HFFc6 (cell line): ENCODE measurements around the gene NOVA2. TPM values are rescaled to one million over a fixed set of nuclear protein-coding genes. Genes with fewer than 3 reads are reported as not detected.

Source experiments
- DNase-seq: peaks from one replicate; pipeline ENCODE4 v3.0.0-alpha.2; 2018
- H3K27ac Mint-ChIP-seq: 2 replicates; pipeline ENCODE4 v1.8.0; 2020; ENCODE audit warnings: mild to moderate bottlenecking, mixed read lengths
- H3K27me3 Mint-ChIP-seq: 2 replicates; pipeline ENCODE4 v1.8.0; 2021; ENCODE audit warnings: mild to moderate bottlenecking, moderate library complexity, mixed read lengths; ENCODE audit not compliant: insufficient read depth
- H3K36me3 Mint-ChIP-seq: 2 replicates; pipeline ENCODE4 v1.8.0; 2021; ENCODE audit warnings: low read depth, mixed read lengths
- H3K4me1 Mint-ChIP-seq: 2 replicates; pipeline ENCODE4 v1.8.0; 2020; ENCODE audit warnings: low read depth, mixed read lengths
- H3K4me3 Mint-ChIP-seq: 2 replicates; pipeline ENCODE4 v1.8.0; 2020; ENCODE audit warnings: mild to moderate bottlenecking, moderate library complexity, mixed read lengths
- H3K9me3 Mint-ChIP-seq: 2 replicates; pipeline ENCODE4 v1.8.0; 2020; ENCODE audit warnings: mild to moderate bottlenecking, mixed read lengths
- total RNA-seq, 6 experiments: library from RNA; stranded (reverse); fragmentation: NEBNext Ultra II Directional; extraction: Animal tissue kit (Norgen Biotek cat#: 25700); gene quantifications; 2 replicates in 1 of 6; 3 replicates in 5 of 6; pipeline ENCODE4 v1.2.3, GENCODE V29; 2021
- TF ChIP-seq, protein P1 (sequence below): fragments of 200-600 bp; sonication (generic); IDR thresholded peaks from 2 replicates; pipeline ENCODE4 v1.5.0; 2021; ENCODE audit warnings: antibody characterized with exemption, mild to moderate bottlenecking

NOVA2 gene
- total RNA-seq, 6 experiments from 2014 or later, result 0.03 to 0.14 (median 0.10) TPM; not detected in 2

DNA sequence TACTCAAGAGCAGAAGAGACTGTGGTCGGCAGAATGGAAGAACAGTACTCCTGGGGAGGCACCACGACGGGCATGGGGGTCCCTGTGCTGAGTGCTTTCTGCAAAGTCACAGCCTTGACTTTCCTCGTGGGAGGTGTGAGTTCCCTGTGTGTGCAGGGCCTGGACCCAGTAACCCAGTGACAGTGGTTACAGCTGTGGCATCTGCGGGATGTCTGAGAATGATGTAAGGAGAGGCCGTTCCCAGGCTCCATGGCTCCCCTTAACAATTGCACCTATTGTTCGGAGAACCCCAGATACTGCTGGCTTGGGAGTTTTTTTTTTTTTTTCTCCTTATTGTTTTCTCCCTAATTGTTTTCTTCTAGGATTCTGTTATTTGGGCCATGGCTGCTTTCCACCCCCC is 54.0 kb downstream of the NOVA2 start:
- peaks cover 28% of the 10 kb centered on the region for H3K27me3 Mint-ChIP-seq
- H3K9me3 Mint-ChIP-seq, result no peaks in the 10 kb centered on the region
- no peak for DNase-seq
- H3K36me3 Mint-ChIP-seq, result no peaks in the 10 kb centered on the region
- no peak overlapping the region for H3K27ac Mint-ChIP-seq
- TF ChIP-seq, protein P1, sequence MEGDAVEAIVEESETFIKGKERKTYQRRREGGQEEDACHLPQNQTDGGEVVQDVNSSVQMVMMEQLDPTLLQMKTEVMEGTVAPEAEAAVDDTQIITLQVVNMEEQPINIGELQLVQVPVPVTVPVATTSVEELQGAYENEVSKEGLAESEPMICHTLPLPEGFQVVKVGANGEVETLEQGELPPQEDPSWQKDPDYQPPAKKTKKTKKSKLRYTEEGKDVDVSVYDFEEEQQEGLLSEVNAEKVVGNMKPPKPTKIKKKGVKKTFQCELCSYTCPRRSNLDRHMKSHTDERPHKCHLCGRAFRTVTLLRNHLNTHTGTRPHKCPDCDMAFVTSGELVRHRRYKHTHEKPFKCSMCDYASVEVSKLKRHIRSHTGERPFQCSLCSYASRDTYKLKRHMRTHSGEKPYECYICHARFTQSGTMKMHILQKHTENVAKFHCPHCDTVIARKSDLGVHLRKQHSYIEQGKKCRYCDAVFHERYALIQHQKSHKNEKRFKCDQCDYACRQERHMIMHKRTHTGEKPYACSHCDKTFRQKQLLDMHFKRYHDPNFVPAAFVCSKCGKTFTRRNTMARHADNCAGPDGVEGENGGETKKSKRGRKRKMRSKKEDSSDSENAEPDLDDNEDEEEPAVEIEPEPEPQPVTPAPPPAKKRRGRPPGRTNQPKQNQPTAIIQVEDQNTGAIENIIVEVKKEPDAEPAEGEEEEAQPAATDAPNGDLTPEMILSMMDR, result no peak
- H3K4me1 Mint-ChIP-seq, result no peaks in the 10 kb centered on the region
- H3K4me3 Mint-ChIP-seq, result no peak overlapping the region

DNA sequence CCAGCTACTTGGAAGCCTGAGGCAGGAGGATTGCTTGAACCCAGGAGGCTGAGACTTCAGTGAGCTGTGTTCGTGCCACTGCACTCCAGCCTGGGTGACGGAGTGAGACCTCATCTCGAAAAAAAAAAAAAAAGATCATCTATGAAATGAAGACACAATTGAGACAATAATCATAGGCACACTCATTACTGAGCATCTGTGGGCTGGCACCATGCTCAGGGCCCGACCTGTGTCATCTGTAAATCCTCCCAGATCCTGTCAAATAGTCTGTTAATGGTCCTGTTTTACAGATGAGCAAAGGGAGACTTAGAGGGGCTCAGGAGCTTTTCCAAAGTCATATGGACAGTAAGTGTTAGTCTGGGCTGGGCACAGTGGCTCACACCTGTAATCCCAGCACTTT is 54.9 kb downstream of the NOVA2 start:
- TF ChIP-seq, protein P1, result no peak
- DNase-seq, result no peak
- Mint-ChIP-seq H3K4me3 (no peak overlapping the region), H3K27me3 (peaks cover 23% of the 10 kb centered on the region), H3K9me3 (no peaks in the 10 kb centered on the region), H3K27ac (no peak overlapping the region), H3K36me3 (no peaks in the 10 kb centered on the region), H3K4me1 (no peaks in the 10 kb centered on the region)

DNA sequence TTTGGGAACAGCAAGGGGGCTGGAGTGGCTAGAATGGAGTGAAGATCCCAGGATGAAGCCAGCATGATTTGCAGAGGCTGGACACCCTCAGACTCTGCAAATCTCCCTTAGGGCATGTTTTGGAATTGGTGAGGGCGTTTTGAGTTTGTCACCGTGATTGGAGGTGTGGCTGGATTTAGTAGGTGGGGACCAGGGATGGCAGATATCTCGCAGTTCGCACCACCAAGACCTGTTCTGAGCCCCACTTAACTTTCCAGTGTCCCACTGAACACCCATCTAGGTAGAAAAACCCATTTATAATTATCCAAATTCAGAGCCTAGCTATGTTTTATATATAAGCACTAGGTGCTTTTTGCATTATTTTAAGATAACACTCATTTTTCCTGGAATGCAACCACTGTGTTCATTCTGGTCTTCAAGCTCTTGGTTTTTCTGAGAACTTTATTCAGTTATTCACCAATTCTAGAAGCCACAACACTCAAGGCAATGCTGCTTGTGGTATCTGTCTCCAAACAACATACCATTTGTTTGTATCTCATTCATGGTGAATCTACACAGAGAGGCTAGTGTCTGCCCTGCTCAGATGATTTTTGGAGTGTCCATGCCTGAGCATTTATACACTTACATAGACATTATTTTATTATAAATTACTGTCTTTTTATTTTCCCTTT is 56.1 kb downstream of the NOVA2 start:
- TF ChIP-seq, protein P1, result no peak
- DNase-seq, result no peak
- Mint-ChIP-seq H3K4me3 (no peak overlapping the region), H3K9me3 (no peaks in the 10 kb centered on the region), H3K27me3 (peaks cover 25% of the 10 kb centered on the region), H3K36me3 (no peaks in the 10 kb centered on the region), H3K27ac (no peak overlapping the region), H3K4me1 (no peaks in the 10 kb centered on the region)

DNA sequence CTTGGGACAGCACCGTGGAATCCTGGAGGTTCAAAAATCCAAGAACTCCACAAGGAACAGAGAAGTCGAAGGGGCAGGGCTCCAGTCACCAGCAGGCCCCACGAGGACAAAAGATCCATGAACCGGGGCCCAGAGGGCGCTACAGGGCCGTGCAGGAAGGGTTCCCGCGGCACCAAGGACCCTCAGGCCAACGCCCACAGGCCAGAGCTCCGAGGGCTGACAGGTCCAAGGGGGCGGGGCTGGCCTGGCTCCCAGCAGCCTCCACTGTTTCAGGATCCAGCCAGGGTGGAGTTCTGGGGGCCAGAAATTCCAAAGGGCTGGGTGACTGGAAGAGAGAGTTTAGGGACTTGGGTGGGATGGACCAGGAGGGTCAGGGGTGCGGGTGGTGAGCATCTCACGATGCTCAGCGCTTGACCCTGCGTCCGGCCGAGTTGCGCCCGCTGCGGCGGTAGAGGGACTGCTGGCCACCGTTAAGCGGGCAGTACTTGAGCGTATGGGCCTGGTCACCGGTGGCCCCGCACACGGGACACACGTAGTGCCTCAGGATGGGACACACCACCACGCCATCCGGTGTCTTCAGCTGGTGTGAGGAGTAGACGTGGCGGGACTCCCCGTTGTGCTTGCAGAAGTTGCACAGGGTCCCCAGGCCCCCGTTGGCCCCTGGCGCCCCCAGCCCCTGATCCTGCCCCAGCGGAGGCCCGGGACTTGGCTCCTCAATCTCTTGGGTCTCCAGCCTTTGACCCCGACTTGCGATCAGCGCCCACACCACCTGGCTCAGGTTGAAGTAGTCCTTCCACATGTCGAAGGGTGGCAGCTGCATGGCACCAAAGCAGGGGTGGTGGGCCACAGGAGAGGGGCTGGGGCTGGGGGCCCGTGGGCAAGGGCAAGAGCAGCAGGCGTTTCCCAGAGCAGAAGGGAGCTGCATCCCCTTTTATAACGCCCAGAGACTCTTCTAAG is 59.5 kb downstream of the NOVA2 start, which contains the start of gene NANOS2:
TSS of gene NANOS2 (minus strand) at position 905 of the 957 bp plus-strand sequence. CDS start at position 820, 85 bp downstream.
- DNase-seq, result no peak
- TF ChIP-seq, protein P1, result peak; percentile 27
- Mint-ChIP-seq H3K9me3 (no peaks in the 10 kb centered on the region), H3K27ac (no peak within 1 kb of the TSS), H3K4me1 (peaks cover under 1% of the 10 kb centered on the region; the same call in 1 of the 2 replicates), H3K27me3 (peaks cover 31% of the 10 kb centered on the region), H3K36me3 (no peaks in the 10 kb centered on the region), H3K4me3 (no peak within 1 kb of the TSS)

DNA sequence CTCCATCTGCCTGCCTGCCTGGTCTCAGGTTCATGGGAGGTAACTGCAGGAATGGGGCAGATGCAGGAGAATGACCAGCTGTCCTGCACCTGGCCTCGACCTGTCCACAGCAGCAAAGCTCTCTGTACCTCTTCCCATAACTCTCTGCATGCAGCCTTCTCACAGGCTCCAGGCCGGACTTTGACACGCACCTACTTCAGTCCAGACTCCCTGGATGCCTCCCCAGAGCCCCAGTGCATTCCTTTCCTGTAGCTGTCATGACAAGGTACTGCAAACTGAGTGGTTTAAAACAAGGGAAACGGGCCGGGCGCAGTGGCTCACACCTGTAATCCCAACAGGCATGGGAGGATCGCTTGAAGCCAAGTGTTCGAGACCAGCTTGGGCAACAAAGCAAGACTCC is 62.4 kb downstream of the NOVA2 start:
- TF ChIP-seq, protein P1, result no peak
- no peak overlapping the region for H3K27ac Mint-ChIP-seq
- H3K4me1 Mint-ChIP-seq, result peaks cover 11% of the 10 kb centered on the region
- peaks cover 20% of the 10 kb centered on the region for H3K27me3 Mint-ChIP-seq
- H3K9me3 Mint-ChIP-seq, result no peaks in the 10 kb centered on the region
- no peak overlapping the region for H3K4me3 Mint-ChIP-seq
- H3K36me3 Mint-ChIP-seq, result no peaks in the 10 kb centered on the region
- DNase-seq, result no peak
